HG02970 (cell line): ENCODE results near the gene PLA2G4D.

Experiments
- ATAC-seq: cut with Tn5 transposase; IDR thresholded peaks from one replicate; pipeline ENCODE4 v1.9.1; 2021; ENCODE audit warnings: mild to moderate bottlenecking, moderate library complexity, moderate number of reproducible peaks; ENCODE audit not compliant: unreplicated experiment, low FRiP score

The PLA2G4D gene, protein sequence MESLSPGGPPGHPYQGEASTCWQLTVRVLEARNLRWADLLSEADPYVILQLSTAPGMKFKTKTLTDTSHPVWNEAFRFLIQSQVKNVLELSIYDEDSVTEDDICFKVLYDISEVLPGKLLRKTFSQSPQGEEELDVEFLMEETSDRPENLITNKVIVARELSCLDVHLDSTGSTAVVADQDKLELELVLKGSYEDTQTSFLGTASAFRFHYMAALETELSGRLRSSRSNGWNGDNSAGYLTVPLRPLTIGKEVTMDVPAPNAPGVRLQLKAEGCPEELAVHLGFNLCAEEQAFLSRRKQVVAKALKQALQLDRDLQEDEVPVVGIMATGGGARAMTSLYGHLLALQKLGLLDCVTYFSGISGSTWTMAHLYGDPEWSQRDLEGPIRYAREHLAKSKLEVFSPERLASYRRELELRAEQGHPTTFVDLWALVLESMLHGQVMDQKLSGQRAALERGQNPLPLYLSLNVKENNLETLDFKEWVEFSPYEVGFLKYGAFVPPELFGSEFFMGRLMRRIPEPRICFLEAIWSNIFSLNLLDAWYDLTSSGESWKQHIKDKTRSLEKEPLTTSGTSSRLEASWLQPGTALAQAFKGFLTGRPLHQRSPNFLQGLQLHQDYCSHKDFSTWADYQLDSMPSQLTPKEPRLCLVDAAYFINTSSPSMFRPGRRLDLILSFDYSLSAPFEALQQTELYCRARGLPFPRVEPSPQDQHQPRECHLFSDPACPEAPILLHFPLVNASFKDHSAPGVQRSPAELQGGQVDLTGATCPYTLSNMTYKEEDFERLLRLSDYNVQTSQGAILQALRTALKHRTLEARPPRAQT

DNA sequence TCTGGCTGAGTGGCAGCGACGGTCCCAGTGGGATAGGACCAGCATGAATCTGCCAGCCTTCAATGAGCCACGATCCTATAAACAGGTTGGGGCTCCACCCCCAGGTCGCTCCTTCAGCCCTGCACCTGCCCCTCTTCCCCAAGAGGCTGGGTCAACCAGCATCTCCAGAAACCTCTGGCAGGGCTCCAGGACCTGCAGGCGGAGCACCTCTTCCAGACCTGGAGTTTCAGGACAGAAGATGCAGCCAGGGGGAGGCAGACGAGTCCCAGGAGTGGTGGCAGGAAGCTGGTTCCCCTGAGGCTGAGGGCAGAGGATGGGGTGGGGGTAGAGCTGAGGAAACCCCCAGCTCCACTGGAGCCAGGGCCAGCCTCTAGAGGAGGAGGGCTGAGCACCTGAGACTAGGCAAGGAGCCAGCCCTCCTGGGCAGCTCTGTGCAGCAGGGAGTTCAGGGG lies at the start of gene PLA2G4D:
Gene PLA2G4D (minus strand): TSS at position 51 of the 452 bp plus-strand sequence. CDS start 103 bp downstream, outside the sequence.
- ATAC-seq = no peak

DNA sequence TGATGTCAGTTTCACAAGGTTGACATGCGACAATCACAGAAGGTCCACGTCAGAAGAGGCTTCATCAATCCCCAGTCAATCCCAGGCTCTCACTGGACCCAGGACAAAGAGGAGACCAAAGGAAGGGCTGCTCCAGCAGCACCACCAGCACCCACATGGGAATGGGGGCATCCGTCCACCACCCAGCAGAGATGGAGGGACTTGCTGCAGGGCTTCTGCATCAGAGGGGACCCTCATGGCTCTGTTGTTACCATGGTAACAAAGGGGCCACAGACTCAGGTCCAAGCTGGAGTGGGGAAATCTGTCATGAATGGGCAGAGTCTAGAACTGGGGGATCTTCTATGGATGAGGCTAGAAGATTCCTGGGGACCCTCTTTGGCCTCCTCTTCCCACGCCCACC lies 49.0 kb upstream of the PLA2G4D start:
- no peak for ATAC-seq

DNA sequence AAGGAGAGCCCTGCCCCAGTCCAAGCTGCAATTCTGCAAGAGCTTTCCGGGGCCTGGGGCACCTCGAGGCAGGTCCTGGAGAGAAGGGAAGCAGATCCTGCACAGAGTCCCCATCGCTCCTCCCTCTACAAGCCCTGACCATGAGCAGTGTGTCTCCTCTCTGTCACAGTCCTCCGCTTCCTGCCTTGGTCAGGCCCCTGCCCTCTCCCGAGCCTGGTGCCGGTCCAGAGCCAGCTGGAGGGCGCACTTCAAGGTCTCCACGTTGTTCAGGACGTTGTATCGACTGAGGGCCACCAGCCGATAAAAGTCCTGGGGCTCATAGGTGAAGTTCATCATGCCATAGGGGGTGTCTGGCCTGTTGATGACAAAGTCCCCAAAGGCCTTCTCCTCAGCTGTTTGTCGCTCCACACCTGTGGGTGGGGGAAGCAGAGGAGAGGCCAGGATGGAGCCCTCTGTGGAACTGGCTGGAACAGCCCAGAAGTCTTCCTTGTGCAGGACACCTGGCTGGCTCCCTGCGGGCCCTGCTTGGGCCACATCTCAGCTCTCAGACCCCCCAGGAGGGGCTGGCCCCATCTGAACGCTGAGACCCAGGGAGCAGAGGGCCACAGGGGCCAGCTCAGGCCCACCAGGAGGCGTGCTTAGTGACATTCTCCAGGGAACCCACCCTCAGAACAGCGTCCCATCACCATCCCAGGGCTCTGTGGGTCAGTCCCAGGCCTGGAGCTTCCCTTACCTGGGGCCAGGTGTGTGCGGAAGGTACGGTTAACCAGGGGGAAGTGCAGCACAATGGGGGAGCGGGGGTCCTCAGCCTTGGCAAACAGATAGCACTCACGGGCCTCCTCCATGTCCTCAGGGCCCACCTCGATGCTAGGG lies 47.7 kb upstream of the PLA2G4D start:
- ATAC-seq = no peak

DNA sequence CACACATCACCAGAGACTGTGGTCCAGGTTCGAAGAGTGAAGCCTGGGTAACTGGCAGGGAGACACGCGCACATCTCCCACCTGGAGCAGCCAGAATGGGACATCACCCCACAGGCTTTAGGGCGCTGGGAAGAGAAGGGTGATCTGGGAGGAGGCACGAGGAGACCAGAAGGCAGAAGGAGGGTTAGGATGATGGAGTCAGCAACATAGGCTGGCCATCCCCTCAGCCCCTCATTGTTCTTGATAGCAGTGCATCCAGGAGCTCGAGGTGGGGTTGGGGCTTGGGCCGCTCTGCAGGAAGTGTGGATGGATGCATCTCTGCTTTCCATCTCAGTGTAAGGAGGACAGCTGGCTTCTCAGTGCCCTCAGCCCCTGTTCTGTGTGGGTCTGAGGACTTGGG lies 46.9 kb upstream of the PLA2G4D start:
- ATAC-seq = no peak

DNA sequence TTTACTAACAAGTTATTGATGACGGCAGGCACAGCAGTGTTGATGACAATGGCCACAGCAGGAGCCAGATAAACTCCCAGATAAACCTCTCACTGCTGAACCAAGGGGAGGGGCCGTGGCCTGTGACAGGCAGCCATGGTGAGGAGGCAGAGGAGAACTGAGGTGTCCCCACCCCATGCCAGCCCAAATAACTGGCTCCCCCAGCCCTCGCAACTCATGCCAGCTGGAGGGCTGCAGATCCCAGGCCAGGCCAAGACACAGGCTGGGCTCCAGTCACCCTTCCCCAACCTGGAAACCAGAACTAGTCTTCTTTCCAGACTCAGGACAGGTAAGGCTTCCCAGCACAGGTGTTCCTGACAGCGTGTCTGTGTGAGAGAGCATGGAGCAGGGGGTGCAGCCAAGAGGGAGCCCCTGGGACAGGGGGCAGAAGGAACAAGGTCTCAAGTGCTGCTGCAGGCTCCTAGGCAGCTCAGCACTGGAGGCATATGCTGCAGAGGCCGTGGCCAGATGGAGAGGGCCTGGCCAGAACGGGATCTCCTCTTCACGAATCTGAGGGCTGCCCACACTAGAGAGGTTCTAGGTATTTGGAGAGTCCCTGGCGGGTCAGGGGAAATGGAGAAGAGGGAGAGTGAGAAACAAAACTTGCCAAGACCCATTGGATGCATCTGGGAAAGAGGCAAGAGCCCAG lies 46.2 kb upstream of the PLA2G4D start:
- no peak for ATAC-seq

DNA sequence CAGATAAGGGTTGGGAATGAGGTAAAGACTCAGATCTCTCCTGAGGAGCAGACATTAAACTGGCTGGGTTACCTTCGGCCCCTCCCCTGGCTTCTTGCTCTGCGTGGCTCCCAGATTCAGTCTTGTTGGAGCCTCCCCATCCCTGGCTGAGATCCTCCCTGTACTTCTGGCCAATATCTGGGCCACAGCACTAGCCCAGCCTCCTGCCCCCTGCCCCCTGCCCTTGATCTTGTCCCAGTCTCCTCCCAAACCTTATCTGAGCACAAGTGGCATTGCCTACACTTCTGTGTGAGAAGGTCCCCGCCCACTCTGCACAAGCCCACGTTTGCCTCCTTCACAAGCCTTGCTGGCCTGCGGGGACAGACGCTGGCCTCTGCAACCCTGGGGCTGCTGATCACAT lies 45.2 kb upstream of the PLA2G4D start:
- ATAC-seq = no peak

DNA sequence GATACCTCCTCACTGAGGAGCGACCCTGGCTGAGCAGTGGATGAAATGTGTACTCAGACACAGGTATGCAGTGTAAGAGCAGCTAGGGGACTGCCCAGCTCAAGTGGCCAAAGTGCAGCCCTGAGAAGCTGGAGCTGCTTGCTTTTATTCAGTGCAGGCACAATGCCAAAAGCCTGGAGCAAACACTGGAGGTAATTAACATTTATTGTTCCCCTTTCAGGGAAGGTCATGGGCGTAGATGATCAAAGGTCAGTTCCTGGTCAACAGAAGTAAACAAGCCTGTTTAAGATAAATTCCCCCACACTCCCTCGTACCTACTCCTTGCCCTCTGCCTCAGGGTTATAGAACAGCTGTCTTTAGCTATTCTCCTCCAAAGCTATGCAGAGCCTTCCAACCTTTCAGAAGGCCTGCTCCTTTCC lies 44.6 kb upstream of the PLA2G4D start:
- no peak for ATAC-seq

DNA sequence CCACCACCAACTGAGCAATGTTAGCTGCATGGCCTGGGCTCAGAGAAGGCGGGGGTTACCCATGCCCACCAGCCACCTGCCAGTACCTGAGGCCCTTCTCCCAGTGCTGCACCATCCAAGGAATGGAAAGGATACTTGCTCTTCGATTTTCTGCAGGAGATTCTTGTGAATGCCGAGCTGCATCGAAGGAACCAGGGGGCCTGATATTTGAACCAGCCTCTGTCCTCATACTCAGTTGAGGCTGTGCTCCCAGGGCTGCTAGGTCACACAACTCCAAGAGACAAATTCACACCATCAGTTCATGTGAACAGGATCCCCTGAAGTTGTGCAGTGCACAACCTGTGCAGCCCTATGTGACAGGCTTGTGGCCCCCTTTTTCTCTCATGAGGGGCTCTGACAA lies 44.0 kb upstream of the PLA2G4D start:
- ATAC-seq = no peak

DNA sequence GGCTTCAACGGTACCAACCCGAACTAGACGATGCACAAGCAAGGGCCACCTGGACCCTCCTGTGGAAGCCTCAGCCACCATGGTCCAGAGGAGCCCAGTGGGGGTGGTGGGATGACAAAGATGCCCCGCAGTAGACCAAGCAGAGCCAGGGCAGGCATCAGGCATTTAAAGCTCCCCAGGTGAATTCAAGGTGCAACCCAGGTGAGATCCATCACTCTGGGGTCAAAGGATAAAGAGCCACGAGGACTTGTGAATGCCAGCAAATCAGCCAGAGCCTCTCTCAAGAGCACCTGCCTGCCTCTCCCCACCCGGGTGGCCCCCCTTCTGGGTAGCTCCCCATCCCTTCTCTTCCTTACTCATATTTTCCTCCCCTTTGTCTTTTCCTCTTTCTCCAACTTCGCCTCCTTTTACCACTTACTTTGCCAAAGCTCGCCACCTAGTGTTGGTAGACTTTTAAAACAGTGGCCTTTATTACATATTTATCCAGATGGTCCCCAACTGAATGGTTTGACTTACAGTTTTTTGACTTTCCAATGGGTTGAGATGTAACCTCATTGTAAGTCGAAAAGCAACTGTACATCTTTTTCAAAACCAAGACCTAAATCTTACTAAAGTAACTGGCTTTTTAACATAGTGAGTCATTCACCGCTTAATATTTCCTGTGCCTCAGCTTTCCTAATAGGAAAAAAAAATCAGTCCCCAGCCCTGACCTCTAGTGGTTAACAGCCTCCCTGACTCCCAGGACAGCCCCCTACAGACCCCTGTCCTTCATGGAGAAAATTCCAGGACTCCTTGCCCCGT lies 43.3 kb upstream of the PLA2G4D start:
- ATAC-seq = no peak

DNA sequence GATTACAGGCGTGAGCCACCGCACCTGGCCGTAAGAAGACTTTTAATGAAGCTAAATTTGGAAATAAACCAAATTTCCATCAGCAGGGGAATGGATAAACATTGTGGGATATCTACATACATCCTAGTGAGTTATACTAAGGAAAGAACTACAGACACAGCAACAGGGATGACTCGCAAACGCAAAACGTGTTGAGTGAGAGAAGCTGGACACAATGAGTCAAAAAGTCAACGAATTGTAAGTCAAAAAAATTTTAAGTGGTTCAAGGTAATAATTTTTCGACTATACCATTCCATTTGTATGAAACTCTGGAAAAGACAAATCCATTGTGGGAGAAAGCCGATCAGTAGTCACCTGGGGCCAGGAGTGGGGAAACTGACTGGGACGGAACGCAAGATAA lies 42.2 kb upstream of the PLA2G4D start:
- ATAC-seq = no peak

DNA sequence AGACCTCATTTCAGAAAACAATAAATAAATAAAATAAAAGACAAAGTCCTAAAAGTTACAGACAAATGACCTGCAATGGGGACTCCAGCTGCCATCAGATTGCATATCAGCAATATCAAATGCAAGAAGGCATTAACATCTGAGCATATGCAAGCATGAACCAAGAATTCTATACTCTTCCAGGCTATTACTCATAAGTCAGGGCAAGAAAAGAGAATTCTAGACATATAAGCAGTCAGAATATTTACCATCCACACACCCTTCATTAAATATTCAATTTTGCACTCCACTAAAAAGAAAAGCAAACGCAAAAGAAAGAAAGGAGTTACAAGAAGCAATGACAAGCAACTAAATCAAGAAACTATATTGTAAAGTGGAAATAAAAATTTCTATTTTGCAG lies 41.0 kb upstream of the PLA2G4D start:
- ATAC-seq = no peak

DNA sequence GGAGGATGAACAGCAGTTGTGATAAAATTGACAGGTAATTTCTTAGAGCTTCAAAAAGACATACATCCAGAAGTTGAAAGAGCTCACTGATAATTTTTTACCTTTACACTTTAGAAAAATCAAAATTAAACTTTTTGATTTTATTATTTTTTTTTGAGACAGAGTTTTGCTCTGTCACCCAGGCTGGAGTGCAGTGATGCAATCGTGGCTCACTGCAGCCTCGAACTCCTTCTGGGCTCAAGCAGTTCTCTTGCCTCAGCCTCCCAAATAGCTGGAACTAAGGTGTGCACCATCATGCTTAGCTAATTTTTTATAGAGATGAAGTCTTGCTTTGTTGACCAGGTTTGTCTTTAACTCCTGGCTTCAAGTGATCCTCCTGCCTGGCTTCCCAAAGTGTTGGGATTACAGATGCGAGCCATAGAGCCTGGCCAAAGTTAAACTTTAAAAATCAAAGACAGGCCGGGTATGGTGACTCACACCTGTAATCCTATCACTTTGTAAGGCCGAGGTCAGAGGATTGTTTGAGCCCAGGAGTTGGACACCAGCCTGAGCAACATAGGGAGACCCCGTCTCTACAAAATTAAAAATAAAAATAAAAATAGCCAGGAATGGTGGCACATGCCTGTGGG lies 40.4 kb upstream of the PLA2G4D start:
- no peak for ATAC-seq

DNA sequence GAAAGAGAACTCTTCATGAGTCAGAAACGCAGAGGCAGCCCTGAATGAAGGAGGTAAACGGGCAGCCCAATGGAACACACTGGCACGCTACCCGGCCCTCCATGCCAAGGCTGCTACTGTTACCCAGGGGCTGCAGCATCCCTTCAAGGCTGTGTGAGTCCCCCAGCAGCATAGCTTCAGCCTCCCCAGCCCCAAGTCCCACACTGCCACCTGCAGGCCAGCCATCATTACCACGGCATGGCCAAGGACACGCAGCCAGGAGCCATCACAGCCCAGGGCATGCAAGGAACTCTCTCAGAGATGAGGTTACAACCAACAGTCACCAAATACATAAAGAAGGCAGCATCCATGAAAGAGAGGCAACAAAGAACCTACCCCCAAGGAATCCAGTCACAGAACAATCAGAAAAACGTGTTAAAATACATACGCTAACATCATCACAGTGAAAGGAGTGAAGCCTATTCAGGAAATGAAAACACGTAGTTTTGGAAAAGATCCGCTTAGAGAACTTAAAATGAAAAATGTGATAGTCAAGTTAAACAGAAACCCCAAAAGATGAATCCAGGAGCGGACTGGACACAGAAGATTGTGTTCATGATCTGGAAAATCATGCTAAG lies 39.6 kb upstream of the PLA2G4D start:
- ATAC-seq = no peak

DNA sequence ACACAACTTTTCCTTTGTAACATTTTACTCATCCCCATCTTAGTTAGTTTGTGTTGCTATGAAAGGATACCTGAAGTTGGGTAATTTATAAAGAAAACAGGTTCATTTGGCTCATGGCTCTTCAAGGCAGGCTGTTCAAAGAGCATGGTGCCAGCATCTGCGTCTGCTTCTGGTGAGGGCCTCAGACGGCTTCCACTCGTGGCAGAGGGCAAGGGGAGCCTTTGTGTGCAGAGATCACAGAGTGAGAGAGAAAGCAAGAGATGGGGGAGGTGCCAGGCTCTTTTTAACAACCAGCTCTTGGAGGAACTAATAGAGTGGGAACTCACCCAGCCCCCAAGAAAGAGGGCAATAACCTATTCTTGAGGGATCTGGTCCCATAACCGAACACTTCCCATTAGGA lies 39.0 kb upstream of the PLA2G4D start:
- ATAC-seq = no peak

DNA sequence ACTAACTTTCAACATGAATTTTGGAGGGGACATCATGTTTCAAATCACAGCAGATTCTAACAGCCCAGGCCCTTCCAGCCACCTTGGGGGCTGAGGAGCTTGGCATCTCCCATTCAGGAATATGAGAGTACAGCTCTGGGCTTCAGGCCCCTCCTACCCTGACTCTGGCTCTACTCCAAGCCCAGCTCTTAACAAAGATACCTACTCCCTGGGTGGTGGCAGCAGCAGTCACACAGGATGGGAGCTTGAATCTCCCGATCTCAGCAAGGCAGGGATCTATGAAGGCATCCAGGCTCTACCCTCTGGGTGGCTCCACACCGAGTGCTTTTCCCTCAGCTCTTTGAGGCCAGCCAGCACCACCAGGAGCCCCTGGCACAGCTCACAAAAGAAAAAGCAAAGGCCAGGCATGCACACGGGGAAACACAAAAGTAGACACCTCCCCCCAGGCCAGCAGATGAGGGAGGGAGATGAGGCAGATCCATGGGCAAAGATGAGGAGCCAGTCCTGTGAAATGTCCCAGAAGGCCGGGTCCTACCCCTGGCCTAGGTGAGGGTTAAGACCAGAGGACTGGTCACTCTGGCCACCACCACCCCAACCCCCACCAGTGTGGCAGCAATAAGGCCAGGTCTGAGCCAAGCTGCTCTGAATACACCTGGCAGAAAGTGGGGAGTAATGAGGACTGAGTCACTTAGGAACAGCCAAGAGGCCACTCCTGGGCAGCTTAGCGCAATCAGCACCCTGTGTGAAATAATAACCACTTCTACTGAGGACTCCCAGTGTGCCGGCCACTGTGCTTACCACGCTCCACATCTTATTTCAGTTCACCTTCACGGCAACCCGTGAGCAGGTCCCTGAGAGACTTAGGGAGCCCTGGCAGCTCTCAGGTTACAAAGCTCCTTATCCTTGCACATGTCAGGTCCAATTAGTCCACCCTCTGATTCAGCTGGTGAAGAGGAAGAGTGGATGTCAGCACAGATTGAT lies 37.8 kb upstream of the PLA2G4D start:
- no peak for ATAC-seq

DNA sequence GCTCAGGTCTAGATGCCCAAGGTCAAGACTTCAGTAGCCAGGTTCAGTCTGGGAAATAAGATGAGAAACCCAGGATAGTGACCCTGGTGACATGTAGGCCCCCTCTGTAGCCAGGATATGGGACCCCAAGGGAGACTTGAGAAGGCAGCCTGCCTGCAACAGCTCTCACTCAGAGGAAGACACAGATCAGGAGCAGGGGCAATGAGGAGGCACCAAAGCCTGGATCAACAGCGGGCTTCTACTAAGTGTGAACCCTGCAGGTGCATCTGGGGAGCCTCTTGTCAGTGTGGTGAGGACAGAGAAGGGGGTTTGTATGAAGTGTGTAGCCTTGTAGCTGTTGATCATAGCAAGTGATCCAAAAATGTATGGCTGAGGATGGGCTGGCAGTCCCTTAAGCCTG lies 36.6 kb upstream of the PLA2G4D start:
- ATAC-seq = no peak

DNA sequence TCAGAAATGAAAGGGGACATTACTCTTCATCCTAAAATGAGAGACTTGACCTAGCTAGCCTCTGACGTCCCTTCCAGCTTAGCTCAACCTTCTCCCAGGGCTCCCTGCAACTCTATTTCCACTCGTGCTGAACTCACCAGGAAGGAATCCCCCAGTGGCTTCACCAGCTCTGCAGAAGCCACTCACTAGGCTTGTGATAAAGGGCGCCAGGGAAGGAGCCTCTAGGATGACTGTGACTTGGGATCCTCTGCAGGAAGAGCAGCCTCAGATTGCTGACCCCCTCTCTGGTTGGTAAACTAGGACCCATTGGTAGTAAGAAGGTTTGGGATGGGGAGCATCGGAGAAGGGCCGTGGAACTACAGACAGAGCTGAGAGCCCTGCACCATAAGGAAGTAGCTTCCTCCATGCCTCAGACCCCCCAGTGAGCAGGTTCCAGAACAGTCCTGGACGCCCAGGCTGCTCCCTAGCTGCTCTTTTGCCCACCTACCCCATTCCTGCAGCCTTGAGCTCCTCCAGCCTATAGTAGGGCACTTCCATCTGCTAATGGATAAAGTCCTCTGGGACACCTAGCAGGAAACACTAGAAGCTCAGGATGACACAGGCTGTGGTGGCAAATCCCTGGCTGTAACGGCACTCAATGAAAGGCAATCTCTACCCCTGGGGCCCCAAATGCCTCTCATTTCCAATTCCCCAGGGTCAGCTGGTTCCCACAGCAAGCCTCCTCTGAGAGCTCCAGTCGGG lies 36.1 kb upstream of the PLA2G4D start:
- no peak for ATAC-seq
